Smooth muscle cell (in vitro differentiated cells): Measurements from ENCODE around the gene TSEN34. TPM values are rescaled to one million over a fixed set of nuclear protein-coding genes. Genes with fewer than 3 reads are reported as not detected.

ENCODE experiments used
- DNase-seq: peaks from one replicate; lab custom pipeline; 2025; ENCODE audit not compliant: unreplicated experiment; lab: John Stamatoyannopoulos, UW
- H2AFZ ChIP-seq: fragments of 200-600 bp; sonication (generic); 2 replicates; pipeline ENCODE4 v1.6.0; 2016; ENCODE audit warnings: antibody characterized with exemption, low read depth, mild to moderate bottlenecking
- H3F3A ChIP-seq: fragments of 200-600 bp; sonication (generic); 2 replicates; pipeline ENCODE4 v1.6.0; 2017; ENCODE audit warnings: antibody characterized with exemption, low read depth
- H3K27ac ChIP-seq: fragments of 200-600 bp; sonication (generic); 2 replicates; pipeline ENCODE4 v1.5.1; 2016; ENCODE audit warnings: low read depth, mild to moderate bottlenecking
- H3K27me3 ChIP-seq: fragments of 200-600 bp; sonication (generic); 2 replicates; pipeline ENCODE4 v1.6.1; 2016; ENCODE audit warnings: low read depth, mild to moderate bottlenecking
- H3K36me3 ChIP-seq: fragments of 200-600 bp; sonication (generic); 2 replicates; pipeline ENCODE4 v1.5.1; 2016; ENCODE audit warnings: low read depth
- H3K4me1 ChIP-seq: fragments of 200-600 bp; sonication (generic); 2 replicates; pipeline ENCODE4 v1.5.1; 2016; ENCODE audit warnings: low read depth
- H3K4me2 ChIP-seq: fragments of 200-600 bp; sonication (generic); 2 replicates; pipeline ENCODE4 v1.6.0; 2016; ENCODE audit warnings: mild to moderate bottlenecking
- H3K4me3 ChIP-seq: fragments of 200-600 bp; sonication (generic); 2 replicates; pipeline ENCODE4 v1.5.1; 2016; ENCODE audit warnings: mild to moderate bottlenecking
- H3K79me2 ChIP-seq: fragments of 200-600 bp; sonication (generic); 2 replicates; pipeline ENCODE4 v1.6.0; 2016; ENCODE audit warnings: low read depth, mild to moderate bottlenecking
- H3K9ac ChIP-seq: fragments of 200-600 bp; sonication (generic); 2 replicates; pipeline ENCODE4 v1.6.0; 2016; ENCODE audit warnings: low read depth
- H3K9me3 ChIP-seq: fragments of 200-600 bp; sonication (generic); replicated peaks from 2 replicates; pipeline ENCODE4 v1.5.1; 2016; ENCODE audit warnings: low read depth
- H4K20me1 ChIP-seq: fragments of 200-600 bp; sonication (generic); 2 replicates; pipeline ENCODE4 v1.6.0; 2016; ENCODE audit warnings: low read depth
- WGBS: methylation state at CpG from one replicate; pipeline ENCODE4 v1.1.7; 2016; ENCODE audit warnings: low lambda C conversion rate; 5-methylcytosine and 5-hydroxymethylcytosine counted together
- polyA plus RNA-seq: library from polyadenylated mRNA; unstranded; fragments of >200 nt; fragmentation: Nextera tagmentation; extraction: Ambion mirVana; gene quantifications from 2 replicates; pipeline ENCODE4 v1.2.1, GENCODE V29; 2016
- total RNA-seq: library from RNA; depleted of rRNA; stranded (reverse); fragments of >200 nt; gene quantifications from 2 replicates; pipeline ENCODE4 v1.2.3, GENCODE V29; 2014
- TF ChIP-seq, protein P1 (sequence below): fragments of 200-600 bp; sonication (generic); IDR thresholded peaks from 2 replicates; pipeline ENCODE4 v1.5.1; 2017; ENCODE audit warnings: borderline replicate concordance, mild to moderate bottlenecking, antibody characterized with exemption; ENCODE audit not compliant: insufficient read depth, poor library complexity, severe bottlenecking

TSEN34 gene
- total and polyA plus RNA-seq, 2 experiments from 2014 or later: 45.8 to 79.5 TPM

DNA sequence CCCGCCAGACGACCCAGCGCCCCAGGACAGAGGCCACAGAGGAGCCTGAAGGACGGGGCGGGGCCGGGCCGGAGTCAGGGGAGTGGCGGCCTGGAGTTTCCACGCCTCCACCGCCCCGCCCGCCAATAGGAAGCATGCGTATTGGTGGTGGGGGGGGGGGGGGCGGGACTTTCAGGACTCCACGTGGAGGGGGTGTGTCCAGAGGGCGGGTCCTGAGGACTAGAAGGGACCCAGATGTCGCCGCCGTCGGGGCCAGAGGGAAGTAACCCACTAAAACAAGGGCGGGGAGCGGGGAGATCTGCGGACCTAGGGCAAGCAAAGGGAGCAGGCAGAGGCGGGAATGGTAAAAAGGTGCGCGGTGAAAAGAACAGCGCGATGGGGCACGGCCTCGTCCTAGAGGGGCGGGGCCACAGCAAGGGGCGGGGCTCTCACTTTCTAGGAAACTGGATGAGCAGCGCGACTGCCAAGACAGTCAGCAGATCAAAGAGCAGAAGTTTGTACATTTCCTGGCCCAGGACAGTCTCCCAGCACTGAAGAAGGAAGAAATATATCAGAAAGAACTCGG is 28.8 kb upstream of the TSEN34 start:
- Histone ChIP-seq H3K27me3 (no peaks in the 10 kb centered on the region), H3K4me1 (peaks cover 11% of the 10 kb centered on the region), H2AFZ (no peak overlapping the region), H3K9me3 (no peaks in the 10 kb centered on the region), H4K20me1 (no peaks in the 10 kb centered on the region), H3K79me2 (peaks cover 6% of the 10 kb centered on the region), H3K36me3 (no peaks in the 10 kb centered on the region), H3K4me2 (peak overlapping the region; percentile 59), H3K4me3 (peak overlapping the region; percentile 48), H3F3A (peaks cover 3% of the 10 kb centered on the region), H3K9ac (no peak overlapping the region), H3K27ac (no peak overlapping the region)
- TF ChIP-seq, protein P1, sequence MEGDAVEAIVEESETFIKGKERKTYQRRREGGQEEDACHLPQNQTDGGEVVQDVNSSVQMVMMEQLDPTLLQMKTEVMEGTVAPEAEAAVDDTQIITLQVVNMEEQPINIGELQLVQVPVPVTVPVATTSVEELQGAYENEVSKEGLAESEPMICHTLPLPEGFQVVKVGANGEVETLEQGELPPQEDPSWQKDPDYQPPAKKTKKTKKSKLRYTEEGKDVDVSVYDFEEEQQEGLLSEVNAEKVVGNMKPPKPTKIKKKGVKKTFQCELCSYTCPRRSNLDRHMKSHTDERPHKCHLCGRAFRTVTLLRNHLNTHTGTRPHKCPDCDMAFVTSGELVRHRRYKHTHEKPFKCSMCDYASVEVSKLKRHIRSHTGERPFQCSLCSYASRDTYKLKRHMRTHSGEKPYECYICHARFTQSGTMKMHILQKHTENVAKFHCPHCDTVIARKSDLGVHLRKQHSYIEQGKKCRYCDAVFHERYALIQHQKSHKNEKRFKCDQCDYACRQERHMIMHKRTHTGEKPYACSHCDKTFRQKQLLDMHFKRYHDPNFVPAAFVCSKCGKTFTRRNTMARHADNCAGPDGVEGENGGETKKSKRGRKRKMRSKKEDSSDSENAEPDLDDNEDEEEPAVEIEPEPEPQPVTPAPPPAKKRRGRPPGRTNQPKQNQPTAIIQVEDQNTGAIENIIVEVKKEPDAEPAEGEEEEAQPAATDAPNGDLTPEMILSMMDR: no peak
- WGBS: 6% methylated on average over 20 of the region's 35 CpGs
- peak; percentile 26 for DNase-seq

DNA sequence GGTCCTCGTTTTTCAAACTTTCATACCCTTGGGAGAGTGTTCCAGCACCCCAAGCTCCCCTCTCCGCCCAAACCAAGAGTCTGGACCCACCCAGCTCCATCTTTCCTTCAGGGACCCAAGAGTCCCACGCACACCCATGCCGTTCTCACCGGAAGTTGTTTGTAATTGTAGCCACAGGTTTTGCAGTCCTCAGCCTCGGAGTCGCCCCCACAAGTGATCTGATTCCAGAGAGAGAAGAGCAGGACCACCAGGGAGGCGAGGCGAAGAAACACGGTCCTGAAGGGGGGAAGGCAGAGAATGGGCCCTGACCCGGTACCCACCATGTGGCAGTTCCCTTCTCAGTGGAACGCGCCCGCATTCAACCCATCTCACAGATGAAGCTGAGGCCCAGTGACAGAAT is 28.2 kb upstream of the TSEN34 start:
- Histone ChIP-seq H4K20me1 (no peaks in the 10 kb centered on the region), H3F3A (peaks cover 3% of the 10 kb centered on the region), H3K9ac (no peak overlapping the region), H3K27ac (no peak overlapping the region), H3K4me3 (peak overlapping the region; percentile 48), H3K4me1 (peaks cover 11% of the 10 kb centered on the region), H3K36me3 (no peaks in the 10 kb centered on the region), H3K27me3 (no peaks in the 10 kb centered on the region), H3K79me2 (peaks cover 6% of the 10 kb centered on the region), H3K4me2 (peak overlapping the region; percentile 51), H3K9me3 (no peaks in the 10 kb centered on the region), H2AFZ (no peak overlapping the region)
- DNase-seq: no peak
- WGBS: 92% methylated on average over 14 of the region's 14 CpGs
- TF ChIP-seq, protein P1: no peak

DNA sequence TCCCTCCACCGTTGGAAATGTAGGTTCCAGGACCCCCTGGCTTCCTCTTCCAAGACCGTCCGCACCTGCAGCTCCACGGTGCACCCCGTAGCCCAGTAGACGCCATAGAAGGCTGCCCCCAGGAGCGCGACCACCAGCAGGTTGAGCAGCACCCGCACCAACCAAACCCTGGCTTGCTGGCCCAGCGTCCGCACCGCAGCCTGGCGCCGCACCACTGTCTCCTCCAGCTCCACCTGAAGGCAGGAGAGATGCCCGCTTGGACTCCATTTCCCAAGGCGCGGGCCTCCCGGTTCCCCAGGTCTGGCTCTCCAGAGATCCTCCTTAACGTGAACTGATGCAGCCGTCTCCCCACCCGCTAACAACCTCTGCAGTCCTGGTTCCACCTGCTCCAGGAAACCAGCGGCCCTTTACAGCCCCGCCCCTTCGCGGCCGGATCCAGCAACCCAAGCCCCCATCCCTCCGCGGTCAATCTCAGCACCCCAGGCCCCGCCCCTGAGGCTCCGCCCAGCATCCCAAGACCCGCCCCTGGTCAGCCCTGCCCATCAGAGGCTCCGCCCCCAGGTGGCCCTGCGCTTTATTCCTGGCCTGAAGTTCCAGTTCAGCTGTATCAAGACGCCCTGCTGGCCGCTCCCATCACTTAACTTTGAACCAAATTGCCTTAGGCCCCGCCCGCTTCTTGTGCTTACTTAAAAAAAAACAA is 26.6 kb upstream of the TSEN34 start:
- H3K36me3 ChIP-seq: no peaks in the 10 kb centered on the region
- H3K27me3 ChIP-seq: no peaks in the 10 kb centered on the region
- TF ChIP-seq, protein P1: no peak
- H3K4me3 ChIP-seq: no peak overlapping the region
- H3K4me2 ChIP-seq: no peak overlapping the region
- H2AFZ ChIP-seq: no peak overlapping the region
- H3K27ac ChIP-seq: no peak overlapping the region
- no peak overlapping the region for H3K9ac ChIP-seq
- no peaks in the 10 kb centered on the region for H3K79me2 ChIP-seq
- H3K9me3 ChIP-seq: no peaks in the 10 kb centered on the region
- no peaks in the 10 kb centered on the region for H3F3A ChIP-seq
- H3K4me1 ChIP-seq: peaks cover 3% of the 10 kb centered on the region
- H4K20me1 ChIP-seq: no peaks in the 10 kb centered on the region
- no peak for DNase-seq
- 14% methylated on average over 35 of the region's 37 CpGs for WGBS

DNA sequence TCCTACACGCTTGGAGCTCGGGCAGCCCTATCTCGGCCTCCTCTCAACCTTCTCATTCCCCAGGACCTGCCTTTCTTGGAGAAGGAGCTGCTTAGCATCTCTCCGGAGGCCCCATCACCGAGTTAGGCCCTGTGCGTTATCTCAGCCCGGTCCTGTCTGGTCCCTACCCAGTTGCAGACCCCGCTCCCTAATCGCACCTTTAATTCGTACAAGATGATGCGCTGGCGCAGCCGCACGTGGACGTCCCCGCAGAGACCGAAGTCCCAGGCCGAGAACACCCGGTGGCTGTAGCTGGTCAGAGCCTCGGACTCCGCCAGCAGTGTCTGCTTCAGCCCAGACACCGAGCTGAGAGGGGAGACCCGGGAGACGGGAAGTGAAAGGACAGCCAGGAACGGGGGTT is 25.9 kb upstream of the TSEN34 start:
- WGBS: 95% methylated on average over 25 of the region's 25 CpGs
- TF ChIP-seq, protein P1: no peak

More for the DNA sequence above, 25.9 kb upstream of the TSEN34 start:
- no peaks in the 10 kb centered on the region for H3K79me2 ChIP-seq
- H3F3A ChIP-seq: no peaks in the 10 kb centered on the region
- no peaks in the 10 kb centered on the region for H4K20me1 ChIP-seq
- DNase-seq: no peak
- H3K4me2 ChIP-seq: no peak overlapping the region
- H2AFZ ChIP-seq: no peak overlapping the region
- H3K4me3 ChIP-seq: no peak overlapping the region
- H3K9ac ChIP-seq: no peak overlapping the region
- H3K27me3 ChIP-seq: no peaks in the 10 kb centered on the region
- no peaks in the 10 kb centered on the region for H3K36me3 ChIP-seq
- H3K9me3 ChIP-seq: no peaks in the 10 kb centered on the region
- H3K27ac ChIP-seq: no peak overlapping the region
- peaks cover 3% of the 10 kb centered on the region for H3K4me1 ChIP-seq
